T follicular helper cell (primary cell): Measurements from ENCODE around the gene SCTR.

Experiments
- DNase-seq: peaks from one replicate; pipeline ENCODE4 v3.0.0-alpha.2; 2020; ENCODE audit warnings: low read depth

The SCTR gene

DNA sequence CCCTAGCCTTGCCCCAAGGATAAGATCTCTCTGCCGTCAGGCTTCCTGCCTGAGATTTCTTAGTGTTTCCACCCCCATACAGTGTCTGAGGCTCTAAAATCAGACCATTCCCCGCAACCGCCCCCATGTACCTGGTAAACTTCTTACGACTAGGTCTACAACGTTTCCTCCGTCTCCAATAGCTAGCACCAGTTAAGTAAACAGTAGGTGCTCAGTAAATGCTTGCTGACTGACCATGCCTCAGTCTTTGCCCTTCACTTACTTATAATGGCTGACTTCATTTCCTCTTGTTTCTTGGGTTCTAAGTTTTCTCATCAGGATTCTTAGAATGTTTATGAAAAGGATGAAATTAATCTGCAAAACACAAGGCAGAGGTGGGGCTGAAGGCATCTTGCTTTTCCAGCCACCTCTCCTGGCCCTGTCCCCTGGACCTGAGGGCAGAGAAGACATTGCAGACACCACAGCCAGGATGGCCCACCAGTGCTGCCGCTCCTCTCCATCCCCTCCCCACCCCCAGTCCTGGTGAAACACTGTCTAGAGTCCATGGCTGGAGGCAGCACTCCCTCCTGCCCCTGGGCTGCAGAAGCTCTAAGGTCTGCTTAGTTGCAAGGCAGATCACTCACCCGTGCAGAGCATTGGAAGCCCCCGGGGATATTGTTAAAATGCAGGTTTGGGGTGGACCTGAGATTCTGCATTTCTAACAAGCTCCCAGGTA is 75.7 kb downstream of the SCTR start:
- no peak for DNase-seq

DNA sequence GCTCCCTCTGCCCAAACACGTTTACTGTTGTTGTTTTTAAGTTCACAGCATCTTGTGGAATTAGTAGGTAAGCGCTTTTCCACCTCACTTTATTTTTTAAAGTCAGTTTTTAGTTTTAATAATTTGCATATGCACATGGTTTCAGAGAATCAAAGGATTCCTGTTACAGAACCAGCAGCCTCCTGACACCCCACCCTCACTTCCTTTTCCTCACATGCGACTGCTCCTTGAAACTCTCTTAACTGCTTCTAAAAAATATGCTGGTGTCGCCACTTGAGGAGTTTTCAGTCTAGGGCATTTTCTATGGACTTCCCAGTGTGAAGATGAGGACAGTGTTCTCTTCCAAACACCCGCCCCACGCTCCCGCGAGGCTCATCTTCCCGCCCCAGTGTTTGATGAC is 78.2 kb downstream of the SCTR start:
- DNase-seq, result no peak

DNA sequence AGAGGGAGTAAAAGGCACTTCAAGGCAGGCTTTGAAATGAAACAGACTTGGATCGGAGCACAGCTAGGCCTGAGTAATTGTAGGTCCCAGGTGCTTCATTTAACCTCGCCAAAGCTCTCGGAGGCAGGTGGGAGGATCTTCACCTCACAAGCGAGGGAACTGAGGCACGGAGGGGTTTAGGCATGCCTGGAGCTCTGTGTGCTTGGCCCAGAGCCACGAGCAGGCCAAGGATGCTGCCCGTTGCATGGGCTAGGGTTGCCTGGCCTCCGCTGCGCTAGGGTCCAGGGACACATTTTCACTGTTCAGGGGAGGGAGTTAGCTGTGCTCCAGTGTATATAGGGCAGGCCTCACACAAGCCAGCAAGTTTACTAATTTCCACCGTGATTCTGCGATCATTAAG is 81.4 kb downstream of the SCTR start:
- no peak for DNase-seq

GRCh38 chr2:119442226-119442619 is 82.1 kb downstream of the SCTR start:
- DNase-seq, result no peak

GRCh38 chr2:119441376-119442225 is 82.7 kb downstream of the SCTR start:
- DNase-seq, result no peak

- no peak for DNase-seq
Observed at GRCh38 chr2:119440873-119441272, 83.4 kb downstream of the SCTR start.

DNA sequence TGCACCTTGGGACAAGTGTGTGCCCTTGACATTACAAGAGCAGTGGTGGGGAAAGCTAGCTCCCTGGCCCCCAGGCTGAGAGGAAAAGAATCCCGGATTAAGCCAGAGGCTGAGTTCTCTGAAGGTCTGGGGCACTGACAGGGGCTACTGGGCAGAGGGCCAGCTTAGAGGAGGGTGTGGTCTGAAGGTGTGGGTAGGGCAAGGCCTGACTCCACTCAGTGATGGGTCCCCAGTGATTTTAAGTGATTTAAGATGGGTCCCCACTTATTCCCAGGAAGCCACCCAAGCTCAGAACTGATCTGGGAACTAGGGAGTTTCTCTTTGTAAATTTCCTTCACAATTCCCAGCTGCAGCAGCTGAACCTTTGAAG is 83.8 kb downstream of the SCTR start:
- DNase-seq, result no peak

DNA sequence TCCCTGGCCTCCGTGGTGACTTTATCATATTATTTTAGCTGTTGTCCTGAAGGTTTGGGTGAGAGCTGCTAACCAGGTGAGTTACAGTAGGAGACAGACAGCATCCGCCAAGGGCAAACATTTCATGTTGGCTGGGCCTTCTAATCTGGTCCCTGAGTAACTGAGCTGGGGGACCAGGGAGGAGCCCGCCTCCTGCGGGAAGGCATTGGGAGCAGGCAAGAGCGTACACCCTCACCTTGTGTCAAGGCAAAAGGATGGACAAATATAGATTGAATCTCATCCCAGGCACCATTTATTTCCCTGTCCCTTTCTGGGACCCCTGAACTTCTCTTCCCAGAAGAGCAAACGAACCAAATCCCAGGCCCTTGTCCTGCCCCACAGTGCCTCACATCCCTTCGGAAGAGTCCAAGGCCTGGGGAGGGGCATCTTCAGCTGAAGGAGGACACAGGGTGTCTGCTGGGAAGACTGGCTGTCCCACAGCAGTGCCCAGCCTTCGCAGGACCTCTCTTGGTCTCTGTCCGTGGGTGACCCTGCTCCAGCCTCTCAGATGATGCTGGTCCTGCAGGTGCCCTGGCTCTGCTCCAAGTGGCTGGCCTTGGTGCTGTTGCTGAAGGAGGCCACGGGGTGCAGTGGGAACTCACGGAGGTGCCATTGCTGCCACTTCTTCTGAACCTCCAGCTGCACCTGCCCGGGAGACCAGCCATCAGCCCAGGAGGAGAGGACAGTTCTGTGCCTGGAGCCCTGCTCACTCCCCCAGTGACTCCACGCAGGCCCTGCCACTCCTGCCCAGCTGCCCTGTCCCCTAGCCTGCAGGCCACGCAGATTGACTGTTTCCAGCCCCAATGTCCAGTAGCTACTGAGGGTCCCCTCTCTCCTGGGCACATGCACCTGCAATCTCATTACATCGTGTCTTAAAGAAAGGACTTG is 84.4 kb downstream of the SCTR start:
- no peak for DNase-seq

- DNase-seq, result no peak
Observed at GRCh38 chr2:119438726-119439284, 85.5 kb downstream of the SCTR start.

DNA sequence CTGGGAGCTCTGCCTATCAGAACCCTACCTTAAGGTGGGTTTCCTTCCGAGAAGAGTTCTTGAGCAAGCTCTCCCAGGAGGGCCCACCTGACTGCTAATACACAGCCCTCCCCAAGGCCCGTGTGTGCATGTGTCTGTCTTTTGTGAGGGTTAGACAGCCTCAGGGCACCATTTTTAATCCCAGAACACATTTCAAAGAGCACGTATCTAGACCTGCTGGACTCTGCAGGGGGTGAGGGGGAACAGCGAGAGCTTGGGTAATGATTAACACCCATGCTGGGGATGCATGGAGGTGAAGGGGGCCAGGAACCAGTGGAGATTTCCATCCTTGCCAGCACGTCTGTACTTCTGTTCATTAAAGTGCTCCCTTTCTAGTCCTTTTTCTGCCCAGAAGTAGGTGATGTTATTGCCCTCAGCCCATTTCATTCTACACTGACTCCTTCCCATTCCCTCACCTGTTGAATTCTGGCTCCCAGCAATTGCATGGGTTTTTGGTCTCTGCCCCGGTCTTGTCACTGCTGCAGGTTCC is 86.1 kb downstream of the SCTR start:
- no peak for DNase-seq

GRCh38 chr2:119436993-119437772 is 87.1 kb downstream of the SCTR start:
- DNase-seq, result no peak

- DNase-seq, result no peak
Observed at GRCh38 chr2:119435953-119436297, 88.4 kb downstream of the SCTR start.

- no peak for DNase-seq
Observed at GRCh38 chr2:119435081-119435952, 89.0 kb downstream of the SCTR start.

DNA sequence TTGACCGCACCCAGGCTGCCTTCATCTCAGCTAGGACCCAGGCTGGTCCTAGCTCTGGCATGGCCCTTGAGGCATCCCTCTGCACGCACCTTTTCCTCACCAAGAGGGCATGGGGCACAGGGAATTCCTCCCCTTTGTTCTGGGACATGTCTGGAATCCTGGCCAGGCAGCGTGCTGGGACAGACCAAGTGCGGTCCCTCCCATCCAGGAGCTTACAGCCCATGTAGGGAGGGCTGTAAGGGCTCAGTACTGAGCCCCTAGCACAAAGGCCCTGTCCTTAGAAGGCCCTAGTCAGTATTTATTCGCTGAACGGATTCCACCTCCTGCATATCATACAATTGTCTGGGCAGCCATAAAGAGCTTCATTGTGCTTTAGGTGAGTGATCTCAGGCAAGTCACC is 89.6 kb downstream of the SCTR start:
- no peak for DNase-seq

GRCh38 chr2:119433636-119434327 is 90.5 kb downstream of the SCTR start:
- DNase-seq, result no peak

DNA sequence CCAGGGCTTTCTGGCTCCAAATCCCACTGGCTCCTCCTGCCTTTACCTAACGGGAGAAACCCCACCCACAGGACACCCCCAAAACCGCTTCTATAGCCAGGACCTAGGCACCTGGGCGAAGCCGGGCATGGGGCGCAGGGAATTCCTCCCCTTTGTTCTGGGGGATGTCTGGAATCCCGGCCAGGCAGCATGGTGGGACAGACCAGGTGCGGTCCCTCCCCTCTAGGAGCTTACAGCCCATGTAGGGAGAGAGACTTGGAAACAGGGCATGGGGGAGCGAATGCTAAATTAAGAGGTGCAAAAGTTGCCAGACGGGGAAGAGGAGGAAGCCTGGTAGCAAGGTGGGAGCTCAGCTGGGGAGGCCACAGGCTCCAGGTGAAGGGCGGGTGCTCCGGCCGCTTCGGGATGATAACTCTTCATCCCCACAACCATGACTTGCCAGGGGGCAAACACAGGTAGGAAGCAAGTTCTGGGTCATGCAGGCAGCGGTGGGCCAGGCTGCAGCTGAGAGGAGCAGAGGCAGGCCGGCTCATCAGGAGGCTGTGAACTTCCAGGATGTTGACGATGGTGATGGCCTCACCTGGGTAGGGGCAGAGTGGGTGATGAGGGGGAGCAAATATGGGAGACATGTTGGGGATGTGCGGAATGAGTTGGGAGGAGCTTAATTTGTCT is 91.3 kb downstream of the SCTR start:
- no peak for DNase-seq

DNA sequence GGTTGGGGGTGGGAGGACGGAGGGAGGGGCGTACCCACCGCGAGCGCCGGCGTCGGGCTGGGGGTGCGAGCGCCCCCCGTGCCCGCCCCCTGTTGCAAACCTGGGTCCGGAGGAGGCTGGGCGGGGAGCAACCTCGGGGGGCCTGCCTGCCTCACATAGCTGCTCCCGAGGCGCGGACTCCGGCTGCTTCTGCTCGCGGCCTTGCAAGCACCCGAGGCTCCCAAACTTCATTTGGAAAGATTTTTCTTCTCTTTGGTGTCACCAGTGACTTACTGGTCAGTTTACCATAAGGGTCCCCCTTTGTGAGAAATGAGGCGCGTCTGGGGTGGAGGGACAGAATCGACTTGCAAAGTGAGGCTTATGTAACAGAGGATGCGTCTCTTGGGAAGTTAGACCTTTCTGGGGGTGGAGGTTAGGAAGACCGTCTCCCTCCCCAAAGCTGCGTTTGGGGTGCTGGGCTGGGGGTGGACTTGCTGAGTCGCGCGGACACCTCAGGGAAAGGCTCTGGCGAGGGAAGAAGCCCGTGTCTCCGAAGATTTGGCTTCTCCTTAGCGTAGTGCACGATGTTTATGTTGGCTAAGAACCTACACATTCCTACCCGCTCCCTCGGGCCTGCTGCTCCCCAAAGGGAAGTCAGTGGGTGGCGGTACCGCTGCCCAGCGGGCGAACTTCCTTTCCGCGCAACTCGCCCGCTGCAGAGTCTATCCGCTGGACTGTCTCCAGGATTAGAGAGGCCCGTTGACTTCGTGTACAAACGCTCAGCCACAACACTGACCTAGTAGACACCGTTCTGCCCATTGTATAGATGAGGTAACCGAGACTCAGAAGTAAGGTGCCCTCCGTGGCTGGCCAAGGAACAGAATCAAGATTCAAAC is 92.1 kb downstream of the SCTR start:
- no peak for DNase-seq
